Stimulated activated CD4-positive, alpha-beta T cell treated with anti-CD3 and anti-CD28 coated beads, Interleukin-12 subunit alpha, Interleukin-12 subunit beta, amount 100 ng/mL, for 48 hours (primary cell): ENCODE measurements around the gene SOWAHD.
A peak's percentile ranks its signal among the peaks of the same experiment; 100 is the strongest.
"Not testable (repeated sequence)": the region's sequence is repeated elsewhere in the genome, so short reads cannot be mapped to it uniquely, and the experiment has no call there.

ENCODE experiments used
- DNase-seq, 3 donors: peaks; one replicate each; pipeline ENCODE4 v3.0.0-alpha.2; 2020; ENCODE audit warnings: low read depth in 2 of 3, low spot score in 1 of 3

Gene SOWAHD

DNA sequence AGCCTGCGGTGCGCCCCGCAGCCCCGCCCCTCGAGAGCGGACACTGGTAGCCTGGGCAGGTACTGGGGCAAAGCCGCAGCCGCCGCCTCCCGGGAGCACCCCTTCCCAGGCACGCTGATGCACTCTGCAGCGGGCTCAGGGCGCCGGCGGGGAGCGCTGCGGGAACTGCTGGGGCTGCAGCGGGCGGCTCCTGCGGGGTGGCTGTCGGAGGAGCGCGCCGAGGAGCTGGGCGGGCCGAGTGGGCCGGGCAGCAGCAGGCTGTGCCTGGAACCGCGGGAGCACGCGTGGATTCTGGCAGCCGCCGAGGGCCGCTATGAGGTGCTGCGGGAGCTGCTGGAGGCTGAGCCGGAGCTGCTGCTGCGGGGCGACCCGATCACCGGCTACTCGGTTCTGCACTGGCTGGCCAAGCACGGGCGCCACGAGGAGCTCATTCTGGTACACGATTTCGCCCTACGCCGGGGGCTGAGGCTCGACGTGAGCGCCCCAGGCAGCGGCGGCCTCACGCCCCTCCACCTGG, 401 bp downstream of the SOWAHD start:
- DNase-seq, result peak in 1 of 3 donors; percentile 14

DNA sequence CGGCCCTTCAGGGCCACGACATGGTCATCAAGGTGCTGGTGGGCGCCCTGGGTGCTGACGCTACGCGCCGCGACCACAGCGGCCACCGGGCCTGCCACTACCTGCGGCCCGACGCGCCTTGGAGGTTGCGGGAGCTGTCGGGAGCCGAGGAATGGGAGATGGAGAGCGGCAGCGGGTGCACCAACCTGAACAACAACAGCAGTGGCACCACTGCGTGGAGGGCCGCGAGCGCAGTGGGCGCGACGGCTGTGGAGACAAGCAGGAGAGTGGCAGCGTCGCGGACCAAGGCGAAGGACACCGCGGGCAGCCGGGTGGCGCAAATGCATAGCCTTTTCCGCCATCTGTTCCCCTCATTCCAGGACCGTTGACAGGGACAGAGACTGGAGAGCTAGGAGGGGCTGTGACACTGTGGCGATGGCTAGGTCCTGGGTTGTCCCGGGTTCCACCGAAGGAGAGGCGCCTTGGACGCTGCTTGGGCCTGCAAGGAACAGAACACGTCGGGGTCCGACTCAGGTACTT, 919 bp downstream of the SOWAHD start:
- no peak for DNase-seq

DNA sequence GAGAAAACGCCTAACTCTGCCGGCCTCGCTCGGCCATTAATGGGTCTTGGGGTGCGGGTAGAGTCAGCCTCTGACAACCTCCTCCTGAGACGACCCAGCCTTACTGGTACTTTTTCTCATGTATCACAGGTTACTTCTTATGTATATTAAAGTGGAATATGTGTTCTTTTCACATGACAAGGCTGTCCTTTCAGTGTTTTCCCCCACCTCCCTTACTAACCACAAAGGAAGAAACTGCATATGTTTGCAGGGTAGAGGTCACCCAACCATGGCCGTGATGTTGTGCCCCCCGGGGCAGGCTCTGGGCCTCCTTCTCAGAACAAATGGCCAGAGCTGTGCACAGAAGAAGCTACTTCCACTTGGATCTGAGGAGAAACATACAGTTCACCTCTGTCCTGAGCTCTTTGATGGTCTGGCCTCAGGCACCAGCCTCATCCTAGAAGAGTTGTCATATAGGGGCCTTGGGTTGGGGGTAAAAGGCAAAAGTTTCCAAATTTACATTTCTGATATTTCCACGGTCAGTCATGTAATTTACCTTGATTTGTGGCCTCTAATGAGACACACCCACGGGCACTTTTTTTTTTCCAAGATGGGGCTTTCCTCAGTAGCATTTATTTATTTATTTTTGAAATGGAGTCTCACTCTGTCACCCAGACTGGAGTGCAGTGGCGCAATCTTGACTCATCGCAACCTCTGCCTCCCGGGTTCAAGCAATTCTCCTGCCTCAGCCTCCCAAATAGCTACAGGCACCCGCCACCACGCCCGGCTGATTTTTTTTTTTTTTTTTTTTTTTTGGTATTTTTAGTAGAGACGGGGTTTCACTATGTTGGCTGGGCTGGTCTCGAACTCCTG, 1.9 kb downstream of the SOWAHD start:
- DNase-seq, result no peak

DNA sequence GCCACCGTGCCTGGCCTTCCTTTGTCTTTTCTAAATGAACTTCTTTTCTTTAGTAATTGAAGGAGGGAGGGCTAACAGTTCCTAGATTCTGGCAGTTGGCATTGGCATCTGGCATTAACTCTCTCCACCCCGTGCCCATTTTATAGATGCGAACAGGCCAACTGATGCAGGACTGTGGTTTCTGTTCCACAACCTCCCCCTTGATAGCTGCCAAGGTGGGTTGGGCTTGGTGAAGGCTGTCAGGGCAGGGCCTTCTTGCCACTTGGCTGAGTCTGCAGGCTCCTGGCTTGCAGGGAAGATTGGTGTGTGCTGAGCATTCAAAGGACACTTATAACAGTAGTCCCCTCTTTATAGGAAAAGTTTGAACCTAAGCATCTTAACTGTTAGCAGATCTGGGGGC, 4.3 kb downstream of the SOWAHD start:
- DNase-seq, result no peak

DNA sequence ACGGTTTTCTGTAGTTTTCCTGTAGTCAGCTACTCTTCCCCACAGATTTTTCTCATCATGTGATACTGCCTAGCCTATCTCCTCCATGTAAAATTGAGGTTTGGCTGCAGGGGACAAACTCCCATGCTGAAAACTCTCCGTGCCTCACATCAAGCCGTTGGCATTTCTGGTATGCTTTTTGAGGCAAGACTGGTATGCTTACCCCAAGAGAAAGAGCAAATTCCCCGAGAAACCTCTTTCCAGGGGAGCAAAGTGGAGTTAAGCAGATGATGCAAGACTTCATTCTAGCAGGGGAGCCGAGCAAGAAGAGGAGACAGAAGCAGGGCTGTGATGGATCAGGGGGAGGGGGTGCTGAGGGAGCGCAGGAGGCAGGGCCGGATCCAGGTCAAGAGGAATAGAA, 4.8 kb downstream of the SOWAHD start:
- no peak for DNase-seq

DNA sequence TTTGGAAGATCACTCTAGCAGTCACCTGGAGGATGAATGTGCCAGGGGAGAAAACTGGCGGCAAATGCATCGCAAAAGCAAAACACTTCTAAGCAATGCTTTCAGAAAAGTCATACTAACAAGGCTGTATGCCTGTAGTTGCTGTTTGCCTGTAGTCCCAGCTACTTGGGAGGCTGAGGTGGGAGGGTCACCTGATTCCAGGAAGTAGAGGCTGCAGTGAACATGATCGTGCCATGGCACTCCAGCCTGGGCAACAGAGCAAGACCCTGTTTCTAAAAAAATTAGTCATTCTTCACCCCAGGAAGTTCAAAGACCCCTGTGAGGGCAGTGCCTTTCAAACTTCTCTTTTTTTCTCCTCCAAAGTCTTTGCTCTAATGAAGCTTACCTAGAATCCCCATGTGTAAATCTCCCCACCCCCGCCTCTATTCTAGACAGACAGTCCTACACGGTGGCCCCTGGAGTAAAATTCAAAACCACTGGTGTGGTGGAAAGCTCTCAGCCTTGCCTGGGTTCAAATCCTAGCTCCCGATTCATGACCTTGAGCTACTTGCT, 5.5 kb downstream of the SOWAHD start:
- no peak for DNase-seq

DNA sequence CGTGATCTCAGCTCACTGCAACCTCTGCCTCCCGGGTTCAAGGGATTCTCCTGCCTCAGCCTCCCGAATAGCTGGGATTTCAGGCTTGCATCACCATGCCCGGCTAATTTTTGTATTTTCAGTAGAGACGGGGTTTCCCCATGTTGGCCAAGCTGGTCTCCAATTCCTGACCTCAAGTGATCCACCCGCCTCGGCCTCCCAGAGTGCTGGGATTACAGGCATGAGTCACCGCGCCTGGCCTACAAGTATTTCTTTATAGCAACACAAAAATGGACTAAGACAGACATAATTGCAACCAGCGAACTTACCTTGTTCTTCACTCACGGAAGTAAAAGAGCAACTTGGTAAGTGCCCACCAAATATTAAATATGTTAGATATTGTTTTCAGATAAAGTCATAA, 10.0 kb downstream of the SOWAHD start:
- not testable (repeated sequence) for DNase-seq

DNA sequence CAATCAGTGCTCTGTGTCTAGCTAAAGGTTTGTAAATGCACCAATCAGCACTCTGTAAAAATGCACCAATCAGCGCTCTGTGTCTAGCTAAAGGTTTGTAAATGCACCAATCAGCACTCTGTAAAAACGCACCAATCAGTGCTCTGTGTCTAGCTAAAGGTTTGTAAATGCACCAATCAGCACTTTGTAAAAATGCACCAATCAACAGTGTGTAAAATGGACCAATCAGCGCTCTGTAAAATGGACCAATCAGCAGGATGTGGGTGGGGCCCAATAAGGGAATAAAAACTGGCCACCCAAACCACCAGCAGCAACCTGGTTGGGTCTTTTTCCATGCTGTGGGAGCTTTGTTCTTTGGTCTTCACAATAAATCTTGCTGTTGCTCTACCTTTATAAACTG, 11.0 kb downstream of the SOWAHD start:
- DNase-seq, result not testable (repeated sequence)

DNA sequence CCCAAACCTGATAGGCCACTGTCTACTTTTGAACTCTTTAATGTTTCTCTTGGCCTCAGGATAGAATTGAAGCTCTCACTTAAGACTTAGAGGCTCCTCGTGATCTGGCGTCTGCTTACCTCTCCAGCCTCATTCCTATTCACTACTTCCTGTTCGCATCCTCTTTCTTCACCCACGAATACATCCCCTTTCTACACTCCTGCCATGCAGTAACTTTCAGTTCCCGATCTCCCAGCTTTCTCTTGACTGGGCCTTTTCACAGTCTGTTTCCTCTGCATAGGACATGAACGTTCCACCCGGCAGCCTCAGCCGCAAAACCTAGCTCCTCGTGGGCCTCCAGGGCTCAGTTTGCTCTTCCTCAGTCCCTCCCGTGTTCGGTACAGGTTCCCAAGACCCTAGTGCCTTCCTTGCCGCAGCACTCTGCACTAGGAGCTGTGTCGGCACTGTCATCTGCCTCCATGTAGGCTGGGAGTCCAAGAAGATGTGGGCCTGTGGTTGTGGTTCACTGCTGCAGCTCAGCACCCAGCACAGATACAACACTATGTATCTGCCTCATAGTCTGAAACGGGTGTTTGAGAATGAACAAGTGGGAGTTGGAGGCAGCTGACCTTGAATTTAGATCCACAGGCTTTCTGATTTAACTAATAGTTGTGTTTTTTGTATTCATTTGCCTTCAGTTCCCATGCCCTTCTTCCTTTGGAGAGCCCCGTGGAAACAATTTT, 17.3 kb downstream of the SOWAHD start:
- DNase-seq, result no peak

DNA sequence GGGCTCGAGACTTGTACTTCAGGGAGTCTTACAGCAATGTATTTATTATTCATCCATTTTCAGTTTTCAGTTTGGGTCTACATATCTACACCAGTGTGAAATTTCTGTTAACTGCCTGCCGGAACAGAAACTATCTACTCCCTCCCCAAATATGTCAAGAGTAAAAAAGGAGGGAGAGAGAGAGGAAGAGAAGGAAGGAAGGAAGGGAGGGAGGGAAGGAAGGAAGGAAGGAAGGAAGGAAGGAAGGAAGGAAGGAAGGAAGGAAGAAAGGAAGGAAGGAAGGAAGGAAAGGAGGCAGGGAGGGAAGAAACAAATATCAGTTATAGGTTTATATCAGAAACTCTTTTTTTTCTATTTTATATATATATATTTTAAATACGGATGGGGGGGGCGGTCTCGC, 20.4 kb downstream of the SOWAHD start:
- DNase-seq, result no peak

DNA sequence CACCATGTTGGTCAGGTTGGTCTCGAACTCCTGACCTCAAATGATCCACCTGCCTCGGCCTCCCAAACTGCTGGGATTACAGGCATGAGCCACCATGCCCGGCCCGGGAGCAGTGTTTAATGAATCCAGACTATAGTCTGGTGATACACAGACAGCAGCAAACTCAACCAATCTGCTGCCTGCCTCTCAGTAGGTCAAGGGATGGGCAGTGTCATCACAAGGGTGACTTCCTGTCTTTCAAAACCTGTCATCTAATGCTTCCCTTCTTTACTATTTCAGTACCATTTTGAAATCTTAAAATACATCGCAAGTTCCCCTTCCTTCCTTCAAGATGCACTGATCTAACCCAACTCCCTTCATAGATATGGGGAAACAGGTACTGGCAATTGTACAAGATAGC, 24.6 kb downstream of the SOWAHD start:
- no peak for DNase-seq

DNA sequence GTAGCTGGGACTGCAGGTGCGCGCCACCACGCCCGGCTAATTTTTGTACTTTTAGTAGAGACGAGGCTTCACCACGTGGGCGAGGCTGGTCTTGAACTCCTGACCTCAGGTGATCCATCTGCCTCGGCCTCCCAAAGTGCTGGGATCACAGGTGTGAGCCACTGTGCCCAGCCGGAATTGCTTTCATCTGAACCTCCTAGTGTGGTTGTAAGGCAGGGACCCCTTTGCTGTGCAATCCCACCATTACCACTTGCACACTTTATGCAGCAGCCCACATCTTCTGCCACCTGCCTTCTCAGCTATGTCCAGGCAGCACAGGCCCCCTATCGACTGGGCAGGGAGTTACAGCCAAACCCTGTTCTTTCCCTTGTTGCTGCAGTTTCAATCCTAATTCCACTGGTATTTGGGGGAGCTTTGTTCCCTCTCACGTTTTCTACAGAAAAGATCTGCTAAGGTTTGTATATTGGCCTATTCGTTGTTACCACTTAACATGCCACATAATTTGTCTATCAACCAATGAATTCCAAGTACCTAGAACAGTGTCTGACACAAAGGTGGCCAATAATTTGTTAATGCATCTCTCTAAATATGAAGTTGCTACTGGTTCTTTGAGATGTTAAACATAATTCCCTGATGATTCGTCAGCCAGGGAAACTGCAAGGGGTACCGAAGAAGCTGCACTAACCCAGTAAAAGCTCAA, 26.5 kb downstream of the SOWAHD start:
- peak; percentile 27 to 58 (median 33) for DNase-seq

DNA sequence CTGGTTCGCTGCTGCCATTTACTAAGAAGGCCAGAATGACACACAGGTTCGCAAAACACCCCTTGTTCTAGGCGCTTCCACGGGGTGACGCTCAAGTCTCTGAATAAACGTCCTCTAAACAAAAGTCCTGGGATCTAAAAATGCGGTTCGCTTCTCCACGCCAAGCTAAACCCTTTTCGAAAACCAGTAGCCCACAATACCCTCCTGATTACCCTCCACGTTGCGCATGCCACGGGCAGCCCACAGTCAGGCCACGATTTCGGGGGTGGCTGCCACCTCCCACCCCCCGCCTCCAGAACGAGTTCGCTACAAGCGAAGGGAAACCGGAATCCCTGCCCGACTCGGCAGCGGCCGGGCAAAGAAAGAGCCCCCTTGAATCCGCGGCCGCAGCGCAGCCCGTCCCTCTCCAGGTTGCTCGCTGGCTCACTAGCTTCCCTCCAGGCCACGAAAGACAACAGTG, 32.6 kb downstream of the SOWAHD start:
- peak in 1 of 3 donors; percentile 25 for DNase-seq

DNA sequence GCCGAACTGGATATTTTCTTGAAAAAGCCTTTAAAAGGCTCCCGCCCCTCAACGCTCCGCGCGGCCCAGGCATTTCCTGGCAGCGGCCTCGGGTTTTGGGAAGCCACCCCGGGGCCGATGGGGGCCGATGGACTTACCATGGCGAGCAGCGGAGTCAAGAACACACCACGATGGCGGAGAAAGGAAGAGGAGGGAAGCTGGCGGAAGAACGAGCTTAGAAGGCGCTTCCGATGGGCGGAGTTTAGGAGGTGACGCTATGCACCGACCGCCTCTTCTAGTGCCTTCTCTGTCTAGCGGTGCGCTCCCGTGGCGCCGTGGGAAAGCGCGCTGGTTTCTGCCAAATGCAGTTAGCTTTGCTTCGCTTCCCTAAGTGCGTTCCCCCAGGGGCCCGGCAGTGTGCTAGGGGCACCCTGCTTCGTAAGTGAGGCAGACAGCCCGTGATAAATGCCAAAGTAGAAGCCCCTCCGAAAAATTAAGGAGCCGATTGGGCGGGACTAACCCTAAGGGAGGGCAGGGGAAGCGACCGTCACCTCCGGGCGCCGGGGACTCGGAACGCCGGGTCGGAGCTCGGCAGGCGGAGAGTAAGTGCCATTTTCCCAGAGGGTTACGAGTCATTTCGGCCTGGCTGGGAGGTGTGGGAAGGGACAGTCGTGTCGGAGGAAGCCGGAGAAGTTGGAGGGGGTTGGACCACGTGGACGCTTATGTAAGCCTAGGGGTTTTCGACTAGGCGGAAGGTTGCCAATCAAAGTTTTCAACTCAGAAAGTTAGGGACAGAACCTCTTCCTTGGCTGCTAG, 33.2 kb downstream of the SOWAHD start, which contains the start of gene RPL39:
Gene RPL39 (minus strand): TSS at position 194 of the 795 bp plus-strand sequence. CDS start 54 bp downstream, at position 140.
- DNase-seq, result peak; percentile 57 to 74 (median 63)

DNA sequence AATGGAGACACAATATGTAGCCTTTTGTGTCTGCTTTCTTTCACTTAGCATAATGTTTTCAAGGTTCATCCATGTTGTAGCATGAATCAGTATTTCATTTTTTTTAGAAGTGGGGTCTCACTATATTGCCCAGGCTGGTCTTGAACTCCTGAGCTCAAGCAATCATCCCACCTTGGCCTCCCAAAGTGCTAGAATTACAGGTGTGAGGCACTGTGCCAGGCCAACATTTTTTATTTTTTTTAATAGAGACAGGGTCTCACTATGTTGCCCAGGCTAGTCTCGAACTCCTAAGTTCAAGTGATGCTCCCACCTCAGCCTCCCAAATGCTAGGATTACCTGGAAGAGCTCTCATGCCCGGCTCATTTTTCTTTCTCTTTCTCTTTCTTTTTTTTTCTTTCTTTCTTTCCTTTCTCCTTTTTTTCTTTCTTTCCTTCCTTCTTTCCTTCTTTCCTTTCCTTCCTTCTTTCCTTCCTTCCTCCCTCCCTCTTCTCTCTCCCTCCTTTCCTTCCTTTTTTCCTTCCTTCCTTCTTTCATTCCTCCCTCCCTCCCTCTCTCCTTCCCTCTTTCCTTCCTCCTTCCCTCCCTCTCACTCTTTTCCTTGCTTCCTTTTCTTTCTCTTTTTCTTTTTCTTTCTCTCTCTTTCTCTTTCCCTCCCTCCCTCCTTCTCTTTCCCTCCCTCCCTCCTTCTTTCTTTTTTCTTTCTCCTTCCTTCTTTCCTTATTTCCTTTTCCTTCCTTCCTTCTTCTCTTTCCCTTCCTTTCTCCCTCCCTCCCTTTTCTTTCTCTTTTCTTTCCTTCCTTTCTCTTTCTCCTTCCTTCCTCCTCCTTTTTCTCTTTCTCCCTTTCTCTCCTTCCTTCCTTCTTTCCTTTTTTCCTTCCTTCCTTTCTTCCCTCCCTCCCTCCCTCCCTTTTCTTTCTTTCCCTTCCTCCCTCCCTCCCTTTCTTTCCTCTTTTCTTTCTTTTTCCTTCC, 43.1 kb downstream of the SOWAHD start:
- no peak for DNase-seq

DNA sequence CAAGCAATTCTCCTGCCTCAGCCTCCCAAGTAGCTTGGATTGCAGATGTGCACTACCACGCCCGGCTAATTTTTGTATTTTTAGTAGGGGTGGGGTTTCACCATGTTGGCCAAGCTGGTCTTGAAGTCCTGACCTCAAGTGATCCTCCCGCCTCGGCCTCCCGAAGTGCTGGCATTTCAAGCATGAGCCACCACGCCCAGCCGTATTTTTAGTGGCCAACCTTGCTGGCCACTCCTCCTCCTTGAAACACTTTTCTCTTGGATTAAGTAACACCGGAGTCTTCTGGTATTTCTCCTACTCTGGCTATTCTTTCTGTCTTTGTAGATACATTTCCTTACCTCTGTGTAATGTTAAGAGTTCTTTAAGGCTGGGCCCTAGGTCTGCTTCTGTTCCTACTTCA, 44.2 kb downstream of the SOWAHD start:
- DNase-seq, result no peak

DNA sequence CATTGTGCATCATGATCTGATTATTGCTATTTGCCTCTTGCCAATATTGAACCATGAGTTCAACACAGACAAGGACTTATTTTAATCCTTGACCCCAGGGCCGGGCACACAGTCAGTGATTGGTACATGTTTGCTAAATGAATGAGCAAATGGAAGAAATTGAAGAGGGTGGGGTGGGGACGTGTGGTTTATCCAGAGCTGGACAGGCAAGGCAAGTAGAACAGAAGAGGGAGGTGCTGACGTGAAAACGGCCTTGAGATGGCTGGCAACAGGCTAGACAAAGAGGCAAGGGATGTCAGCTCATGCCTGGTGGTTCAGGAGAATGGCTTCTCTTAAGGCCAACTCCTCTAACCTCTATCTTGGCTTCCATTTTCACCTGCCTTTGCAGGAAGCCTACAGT, 50.1 kb downstream of the SOWAHD start:
- not testable (repeated sequence) for DNase-seq

DNA sequence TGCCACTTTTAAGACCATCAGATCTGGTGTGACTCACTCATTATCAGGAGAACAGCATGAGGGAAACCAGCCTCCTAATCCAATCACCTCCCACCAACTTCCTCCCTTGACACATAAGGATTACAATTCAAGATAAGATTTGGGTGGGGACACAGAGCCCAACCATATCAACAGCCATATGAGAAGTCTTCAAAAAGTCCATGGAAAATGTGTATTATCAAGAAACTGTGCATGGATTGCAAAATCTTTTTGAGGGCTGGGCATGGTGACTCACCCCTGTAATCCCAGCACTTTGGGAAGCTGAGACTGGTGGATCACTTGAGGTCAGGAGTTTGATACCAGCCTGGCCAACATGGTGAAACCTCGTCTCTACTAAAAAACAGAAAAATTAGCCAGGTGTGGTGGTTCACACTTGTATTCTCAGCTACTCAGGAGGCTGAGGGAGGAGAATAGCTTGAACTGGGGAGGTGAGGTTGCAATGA, 50.8 kb downstream of the SOWAHD start:
- DNase-seq, result no peak
